K562 (cell line): ENCODE data around the gene PPARD. TPM values are rescaled to one million over a fixed set of nuclear protein-coding genes. Genes with fewer than 3 reads are reported as not detected.

Experiments
- BCOR ChIP-seq: fragments of 450-650 bp; IDR thresholded peaks from 2 replicates; pipeline ENCODE4 v1.6.1; 2016
- KAT2B ChIP-seq: IDR thresholded peaks from one replicate; pipeline ENCODE4 v1.6.1; 2012; ENCODE audit warnings: low read depth, mild to moderate bottlenecking, control low read depth, inconsistent platforms, low read length, moderate library complexity
- NR1H2 ChIP-seq: sonication (generic); formaldehyde crosslinking; IDR thresholded peaks from 2 replicates; pipeline ENCODE4 v1.4.0; 2020; ENCODE audit warnings: mild to moderate bottlenecking, missing genetic modification reagents
- NR4A1 ChIP-seq, 2 experiments: fragments of 250-450 bp in 1 of 2; fragments of 450-650 bp in 1 of 2; sonication (Bioruptor Pico) in 1 of 2; IDR thresholded peaks; 2 replicates each; pipeline versions ENCODE4 v1.4.0 to v1.6.1; 2016 to 2020; ENCODE audit warnings: mild to moderate bottlenecking in 2 of 2, missing compliant biosample characterization in 1 of 2, missing genetic modification characterization in 1 of 2, moderate library complexity in 1 of 2
- ZBTB7A ChIP-seq: IDR thresholded peaks from 2 replicates; pipeline ENCODE4 v1.6.1; 2011; ENCODE audit warnings: low read depth, mild to moderate bottlenecking, low read length, moderate library complexity, borderline replicate concordance; ENCODE audit not compliant: control insufficient read depth
- ZFP36 ChIP-seq: fragments of 150-350 bp; IDR thresholded peaks from 2 replicates; pipeline ENCODE4 v1.6.1; 2018; ENCODE audit warnings: low read length, low read depth; ENCODE audit not compliant: partially characterized antibody
- polyA plus RNA-seq, 8 experiments: library from polyadenylated mRNA; depleted of rRNA in 4 of 8; stranded (reverse) in 5 of 8; unstranded in 3 of 8; fragments of >200 nt; fragmentation: Nextera tagmentation in 2 of 8; fragmentation: Illumina TruSeq in 1 of 8; extraction: Ambion mirVana in 2 of 8; extraction: Trizol in 1 of 8; gene quantifications; 2 replicates each; pipeline versions ENCODE4 v1.2.1 to v1.2.3, GENCODE V29; 2011 to 2014; ENCODE audit warnings: inconsistent platforms in 1 of 8, missing spikeins in 1 of 8
- total RNA-seq, 7 experiments: library from RNA; depleted of rRNA in 6 of 7; stranded (reverse); fragments of >200 nt in 6 of 7; fragmentation: Illumina TruSeq in 2 of 7; extraction: Trizol in 2 of 7; gene quantifications; 2 replicates each; pipeline versions ENCODE4 v1.2.1 to v1.2.3, GENCODE V29; 2011 to 2021; ENCODE audit warnings: low replicate concordance in 1 of 7
- TF ChIP-seq, protein P1 (sequence below): fragments of 450-650 bp; IDR thresholded peaks from 2 replicates; pipeline ENCODE4 v1.6.1; 2017; ENCODE audit warnings: antibody characterized with exemption, mild to moderate bottlenecking

The PPARD gene
- total and polyA plus RNA-seq, 9 of the 15 experiments (the other 6 are each of a cell fraction or from before 2014, with no cell fraction given), result 0.14 to 13.2 (median 3.8) TPM

DNA sequence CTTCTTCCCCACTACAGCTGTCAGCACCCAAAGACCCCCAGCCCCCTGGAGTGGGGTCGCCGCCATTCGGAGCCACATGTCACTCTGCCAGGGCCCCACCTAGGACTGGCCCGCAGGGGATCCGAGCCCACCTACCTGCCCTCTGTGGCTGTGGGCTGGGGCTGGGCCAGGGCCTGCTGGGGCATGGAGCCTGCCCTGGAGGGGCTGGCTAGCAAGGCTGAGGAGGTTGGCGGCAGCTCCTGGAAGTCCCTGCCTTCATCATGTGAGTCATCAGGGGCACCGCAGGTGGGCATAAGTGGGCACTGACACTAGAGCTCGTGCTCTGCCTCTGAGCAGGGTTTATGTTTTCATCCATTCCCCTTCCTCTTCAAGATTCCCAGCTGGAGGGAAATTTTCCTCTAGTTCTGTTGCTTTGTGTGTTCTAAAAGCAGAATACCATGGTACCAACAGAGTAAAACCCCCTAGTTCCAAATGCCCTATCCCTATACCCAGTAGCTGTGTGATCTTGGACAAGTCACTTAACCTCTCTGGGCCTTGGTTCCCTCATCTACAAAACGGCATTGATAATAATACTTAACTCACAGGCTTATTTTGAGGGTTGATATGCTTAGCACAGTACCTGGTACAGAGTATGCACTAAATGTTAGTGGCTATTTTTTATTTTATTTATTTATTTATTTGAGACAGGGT, 101.1 kb downstream of the PPARD start (continued):
- TF ChIP-seq ZBTB7A (0 out of 2 replicates have a peak, but pooled peaks have one; percentile 48), KAT2B (no peak), NR1H2 (CRISPR knock-in tag) (no peak), ZFP36 (peak; percentile 80), BCOR (peak; percentile 94), NR4A1 (CRISPR knock-in tag; IDR thresholded peaks at IDR 0.05) (no peak), NR4A1 (tag; IDR thresholded peaks at IDR 0.05) (no peak)
- TF ChIP-seq, protein P1, sequence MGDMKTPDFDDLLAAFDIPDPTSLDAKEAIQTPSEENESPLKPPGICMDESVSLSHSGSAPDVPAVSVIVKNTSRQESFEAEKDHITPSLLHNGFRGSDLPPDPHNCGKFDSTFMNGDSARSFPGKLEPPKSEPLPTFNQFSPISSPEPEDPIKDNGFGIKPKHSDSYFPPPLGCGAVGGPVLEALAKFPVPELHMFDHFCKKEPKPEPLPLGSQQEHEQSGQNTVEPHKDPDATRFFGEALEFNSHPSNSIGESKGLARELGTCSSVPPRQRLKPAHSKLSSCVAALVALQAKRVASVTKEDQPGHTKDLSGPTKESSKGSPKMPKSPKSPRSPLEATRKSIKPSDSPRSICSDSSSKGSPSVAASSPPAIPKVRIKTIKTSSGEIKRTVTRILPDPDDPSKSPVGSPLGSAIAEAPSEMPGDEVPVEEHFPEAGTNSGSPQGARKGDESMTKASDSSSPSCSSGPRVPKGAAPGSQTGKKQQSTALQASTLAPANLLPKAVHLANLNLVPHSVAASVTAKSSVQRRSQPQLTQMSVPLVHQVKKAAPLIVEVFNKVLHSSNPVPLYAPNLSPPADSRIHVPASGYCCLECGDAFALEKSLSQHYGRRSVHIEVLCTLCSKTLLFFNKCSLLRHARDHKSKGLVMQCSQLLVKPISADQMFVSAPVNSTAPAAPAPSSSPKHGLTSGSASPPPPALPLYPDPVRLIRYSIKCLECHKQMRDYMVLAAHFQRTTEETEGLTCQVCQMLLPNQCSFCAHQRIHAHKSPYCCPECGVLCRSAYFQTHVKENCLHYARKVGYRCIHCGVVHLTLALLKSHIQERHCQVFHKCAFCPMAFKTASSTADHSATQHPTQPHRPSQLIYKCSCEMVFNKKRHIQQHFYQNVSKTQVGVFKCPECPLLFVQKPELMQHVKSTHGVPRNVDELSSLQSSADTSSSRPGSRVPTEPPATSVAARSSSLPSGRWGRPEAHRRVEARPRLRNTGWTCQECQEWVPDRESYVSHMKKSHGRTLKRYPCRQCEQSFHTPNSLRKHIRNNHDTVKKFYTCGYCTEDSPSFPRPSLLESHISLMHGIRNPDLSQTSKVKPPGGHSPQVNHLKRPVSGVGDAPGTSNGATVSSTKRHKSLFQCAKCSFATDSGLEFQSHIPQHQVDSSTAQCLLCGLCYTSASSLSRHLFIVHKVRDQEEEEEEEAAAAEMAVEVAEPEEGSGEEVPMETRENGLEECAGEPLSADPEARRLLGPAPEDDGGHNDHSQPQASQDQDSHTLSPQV, result no peak
